K562 (cell line): Measurements from ENCODE around the gene ZNF597. TPM values are rescaled to one million over a fixed set of nuclear protein-coding genes. Genes with fewer than 3 reads are reported as not detected.

Experiments
- ELF2 ChIP-seq: fragments of 250-450 bp; sonication (Bioruptor Pico); IDR thresholded peaks from 2 replicates; pipeline ENCODE4 v1.5.0; 2021; ENCODE audit warnings: mild to moderate bottlenecking
- ETV6 ChIP-seq, 3 experiments: fragments of 150-350 bp in 1 of 3; sonication (generic) in 1 of 3; formaldehyde crosslinking in 1 of 3; IDR thresholded peaks; 2 replicates each; pipeline versions ENCODE4 v1.6.1 to v1.8.0; 2014 to 2022; ENCODE audit warnings: borderline replicate concordance in 2 of 3, low read depth in 2 of 3, antibody characterized with exemption in 1 of 3, low read length in 1 of 3, mild to moderate bottlenecking in 1 of 3, missing genetic modification reagents in 1 of 3
- EWSR1 ChIP-seq: fragments of 450-650 bp; IDR thresholded peaks from 2 replicates; pipeline ENCODE4 v1.6.1; 2018; ENCODE audit warnings: borderline replicate concordance, mild to moderate bottlenecking, low read depth, moderate library complexity; ENCODE audit not compliant: partially characterized antibody
- FOXA3 ChIP-seq, 2 experiments: fragments of 450-650 bp in 1 of 2; sonication (generic) in 1 of 2; formaldehyde crosslinking; IDR thresholded peaks in 1 of 2; conservative IDR thresholded peaks in 1 of 2; 2 replicates each; pipeline versions ENCODE4 v1.4.0 to v1.8.0; 2020 to 2022; ENCODE audit warnings: mild to moderate bottlenecking in 2 of 2, missing genetic modification reagents in 1 of 2
- HMG20A ChIP-seq: fragments of 450-650 bp; formaldehyde crosslinking; conservative IDR thresholded peaks from 2 replicates; pipeline ENCODE4 v1.4.0; 2020; ENCODE audit warnings: mild to moderate bottlenecking, mixed read lengths
- HMGXB4 ChIP-seq: sonication (generic); formaldehyde crosslinking; IDR thresholded peaks from 2 replicates; pipeline ENCODE4 v1.8.1; 2023; ENCODE audit warnings: mild to moderate bottlenecking, missing genetic modification reagents
- IFI16 ChIP-seq: fragments of 250-450 bp; sonication (Bioruptor Pico); IDR thresholded peaks from 2 replicates; pipeline ENCODE4 v2.1.2; 2022; ENCODE audit warnings: mild to moderate bottlenecking, inconsistent platforms
- KDM2B ChIP-seq: fragments of 250-450 bp; sonication (Bioruptor Pico); IDR thresholded peaks from 2 replicates; pipeline ENCODE4 v1.8.0; 2021; ENCODE audit warnings: mild to moderate bottlenecking, moderate library complexity
- L3MBTL2 ChIP-seq: fragments of 450-650 bp; IDR thresholded peaks from 2 replicates; pipeline ENCODE4 v1.6.1; 2016; ENCODE audit warnings: mild to moderate bottlenecking, moderate library complexity
- MAFF ChIP-seq: IDR thresholded peaks from 2 replicates; pipeline ENCODE4 v1.6.1; 2012; ENCODE audit warnings: low read length, improper control_type of control experiment
- MCM5 ChIP-seq: fragments of 450-650 bp; IDR thresholded peaks from 2 replicates; pipeline ENCODE4 v1.6.1; 2016; ENCODE audit warnings: low read depth
- NCOR1 ChIP-seq: fragments of 450-650 bp; IDR thresholded peaks from 2 replicates; pipeline ENCODE4 v1.6.1; 2016; ENCODE audit warnings: mild to moderate bottlenecking, moderate library complexity
- PCBP1 ChIP-seq: fragments of 200-400 bp; formaldehyde crosslinking; IDR thresholded peaks from 2 replicates; pipeline ENCODE4 v1.6.1; 2018; ENCODE audit warnings: mild to moderate bottlenecking, low read depth, low read length; ENCODE audit not compliant: poor library complexity, severe bottlenecking
- SOX6 ChIP-seq: fragments of 450-650 bp; IDR thresholded peaks from 2 replicates; pipeline ENCODE4 v1.6.1; 2014; ENCODE audit warnings: mild to moderate bottlenecking
- TFAP4 ChIP-seq: sonication (generic); formaldehyde crosslinking; IDR thresholded peaks from 2 replicates; pipeline ENCODE4 v1.8.0; 2022; ENCODE audit warnings: missing genetic modification reagents, mild to moderate bottlenecking, moderate library complexity, borderline replicate concordance
- THAP7 ChIP-seq: fragments of 250-450 bp; sonication (Bioruptor Pico); IDR thresholded peaks from 2 replicates; pipeline ENCODE4 v1.5.0; 2021
- ZBTB1 ChIP-seq: sonication (generic); formaldehyde crosslinking; IDR thresholded peaks from 2 replicates; pipeline ENCODE4 v1.8.1; 2023; ENCODE audit warnings: missing genetic modification reagents, low read depth, mild to moderate bottlenecking, borderline replicate concordance
- ZBTB26 ChIP-seq: fragments of 450-650 bp; formaldehyde crosslinking; IDR thresholded peaks from 2 replicates; pipeline ENCODE4 v1.4.0; 2022; ENCODE audit warnings: missing genetic modification characterization
- ZC3H4 ChIP-seq: sonication (generic); formaldehyde crosslinking; IDR thresholded peaks from 2 replicates; pipeline ENCODE4 v1.9.0; 2021; ENCODE audit warnings: missing genetic modification reagents, borderline replicate concordance
- ZNF133 ChIP-seq: fragments of 250-450 bp; sonication (Bioruptor Pico); IDR thresholded peaks from 2 replicates; pipeline ENCODE4 v1.4.0; 2020; ENCODE audit warnings: mild to moderate bottlenecking
- ZNF449 ChIP-seq: fragments of 250-450 bp; sonication (Bioruptor Pico); IDR thresholded peaks from 2 replicates; pipeline ENCODE4 v1.8.0; 2022; ENCODE audit warnings: moderate library complexity, mild to moderate bottlenecking, inconsistent platforms
- polyA plus RNA-seq, 8 experiments: library from polyadenylated mRNA; depleted of rRNA in 4 of 8; stranded (reverse) in 5 of 8; unstranded in 3 of 8; fragments of >200 nt; fragmentation: Nextera tagmentation in 2 of 8; fragmentation: Illumina TruSeq in 1 of 8; extraction: Ambion mirVana in 2 of 8; extraction: Trizol in 1 of 8; gene quantifications; 2 replicates each; pipeline versions ENCODE4 v1.2.1 to v1.2.3, GENCODE V29; 2011 to 2014; ENCODE audit warnings: inconsistent platforms in 1 of 8, missing spikeins in 1 of 8
- total RNA-seq, 7 experiments: library from RNA; depleted of rRNA in 6 of 7; stranded (reverse); fragments of >200 nt in 6 of 7; fragmentation: Illumina TruSeq in 2 of 7; extraction: Trizol in 2 of 7; gene quantifications; 2 replicates each; pipeline versions ENCODE4 v1.2.1 to v1.2.3, GENCODE V29; 2011 to 2021; ENCODE audit warnings: low replicate concordance in 1 of 7

Gene ZNF597
- total and polyA plus RNA-seq, 9 of the 15 experiments (the other 6 are each of a cell fraction or from before 2014, with no cell fraction given) = 0.14 to 0.68 (median 0.42) TPM

GRCh38 chr16:3457434-3458252 is 14.3 kb upstream of the ZNF597 start (continued):
- TF ChIP-seq THAP7 (CRISPR knock-in tag) (no peak), TFAP4 (peak; percentile 59; the same call in 1 of the 2 replicates), MCM5 (no peak), ETV6 (IDR thresholded peaks at IDR 0.05; ENCODE audit: borderline replicate concordance in 1 of 2, low read depth in 2 of 2, low read length in 1 of 2) (peak; percentile 28 to 55; a peak in 2 of 4 replicates), ETV6 (CRISPR knock-in tag; IDR thresholded peaks at IDR 0.05; ENCODE audit: borderline replicate concordance) (no peak), KDM2B (CRISPR knock-in tag) (no peak), ZBTB1 (no peak; the same call in 1 of the 2 replicates), IFI16 (CRISPR knock-in tag) (no peak), ELF2 (CRISPR knock-in tag) (peak; percentile 97), NCOR1 (0 out of 2 replicates have a peak, but pooled peaks have one; percentile 31), PCBP1 (peak; percentile 56), ZBTB26 (0 out of 2 replicates have a peak, but pooled peaks have one; percentile 11), ZNF133 (CRISPR knock-in tag) (0 out of 2 replicates have a peak, but pooled peaks have one; percentile 58), HMG20A (CRISPR knock-in tag) (no peak), HMGXB4 (peak; percentile 93; the same call in 1 of the 2 replicates), EWSR1 (no peak), FOXA3 (CRISPR knock-in tag; conservative IDR thresholded peaks at IDR 0.05 in 1 of 2, IDR thresholded peaks at IDR 0.05 in 1 of 2) (no peak), L3MBTL2 (peak; percentile 97), ZC3H4 (CRISPR knock-in tag) (0 out of 2 replicates have a peak, but pooled peaks have one; percentile 66), SOX6 (peak; percentile 46; the same call in 1 of the 2 replicates), MAFF (no peak), ZNF449 (CRISPR knock-in tag) (no peak)
